Stimulated activated naive B cell treated with anti-CD40 and anti-IgM and Interleukin-4, amounts not matched to agents 10 μg/mL and 1 μg/mL and 100 μg/mL, for 72 hours (primary cell): ENCODE measurements around the gene PSTPIP2.
"Not testable (repeated sequence)": the region's sequence is repeated elsewhere in the genome, so short reads cannot be mapped to it uniquely, and the experiment has no call there.

Experiments
- ATAC-seq, 2 donors: fragments of 150-1000 bp; cut with Tn5 transposase; replicated peaks; 2 replicates each; pipeline ENCODE4 v1.10.0; 2021; ENCODE audit warnings: moderate library complexity in 1 of 2
- DNase-seq: peaks from one replicate; pipeline ENCODE4 v3.0.0; 2021
- H3K27ac Mint-ChIP-seq: one replicate; pipeline ENCODE4 v1.8.0; 2022; ENCODE audit warnings: mild to moderate bottlenecking, mixed read lengths
- H3K27me3 Mint-ChIP-seq, 2 donors: one replicate each; pipeline ENCODE4 v1.8.0; 2022; ENCODE audit warnings: mixed read lengths in 2 of 2
- H3K36me3 Mint-ChIP-seq, 2 donors: one replicate each; pipeline ENCODE4 v1.8.0; 2022; ENCODE audit warnings: mixed read lengths in 2 of 2, mild to moderate bottlenecking in 1 of 2
- H3K4me1 Mint-ChIP-seq, 2 donors: one replicate each; pipeline ENCODE4 v1.8.0; 2022; ENCODE audit warnings: mixed read lengths in 2 of 2, mild to moderate bottlenecking in 1 of 2
- H3K4me3 Mint-ChIP-seq, 2 donors: one replicate each; pipeline ENCODE4 v1.8.0; 2022; ENCODE audit warnings: mild to moderate bottlenecking in 2 of 2, mixed read lengths in 2 of 2, moderate library complexity in 1 of 2
- H3K9me3 Mint-ChIP-seq, 2 donors: one replicate each; pipeline ENCODE4 v1.8.0; 2022; ENCODE audit warnings: mixed read lengths in 2 of 2, mild to moderate bottlenecking in 1 of 2

PSTPIP2 gene

DNA sequence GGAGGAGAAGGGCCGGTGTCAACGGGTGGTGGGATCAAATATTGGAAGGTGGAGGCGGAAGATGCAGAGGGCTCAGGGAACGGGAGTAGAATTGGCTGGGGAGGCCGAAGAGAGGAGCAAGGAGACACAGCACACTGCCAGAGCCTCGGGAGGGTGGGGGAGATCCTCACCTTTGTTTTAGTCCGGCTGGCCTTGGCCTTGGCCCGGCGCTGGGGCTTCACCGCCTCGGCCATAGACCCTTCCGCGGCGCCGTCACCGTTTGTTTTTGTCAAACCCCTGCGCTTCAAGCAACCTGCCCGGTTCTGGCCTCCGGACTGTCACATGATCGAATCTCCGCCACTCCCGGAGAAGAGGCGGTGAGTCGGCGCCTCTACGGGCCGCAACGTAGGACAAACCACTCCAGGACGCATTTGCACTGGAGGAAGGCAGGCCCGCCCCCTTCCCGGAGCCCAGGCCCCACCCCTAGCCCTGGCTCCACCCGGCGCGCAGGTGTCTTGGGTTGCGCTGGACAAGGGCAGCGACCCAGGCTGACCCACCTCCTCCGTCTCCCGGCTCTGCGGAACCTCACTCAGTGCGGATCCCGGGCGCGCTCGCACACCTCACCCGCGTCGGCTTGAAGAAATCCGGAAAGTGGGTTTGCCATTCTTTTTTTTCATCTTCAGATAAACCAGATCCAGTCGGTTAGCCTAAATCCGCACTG is 104.9 kb downstream of the PSTPIP2 start, which contains the start of gene EPG5:
TSS of gene EPG5 (minus strand) at position 323 of the 700 bp plus-strand sequence. CDS start at position 233, 90 bp downstream.
- H3K4me3 Mint-ChIP-seq, result peak within 1 kb of the TSS; percentile 95
- H3K4me1 Mint-ChIP-seq, result peaks cover 21 to 30% of the 10 kb centered on the region in 2 donors
- H3K27me3 Mint-ChIP-seq, result no peaks in the 10 kb centered on the region
- peaks cover 12 to 15% of the 10 kb centered on the region in 2 donors for H3K36me3 Mint-ChIP-seq
- peak; percentile 98 for ATAC-seq
- DNase-seq, result peak; percentile 92
- no peaks in the 10 kb centered on the region for H3K9me3 Mint-ChIP-seq
- peak within 1 kb of the TSS; percentile 87 for H3K27ac Mint-ChIP-seq

- not testable (repeated sequence) for ATAC-seq, H3K27ac Mint-ChIP-seq
- H3K36me3 Mint-ChIP-seq, result peaks cover 16 to 28% of the 10 kb centered on the region in 2 donors
Observed at GRCh38 chr18:45964913-45965312, 107.1 kb downstream of the PSTPIP2 start.

DNA sequence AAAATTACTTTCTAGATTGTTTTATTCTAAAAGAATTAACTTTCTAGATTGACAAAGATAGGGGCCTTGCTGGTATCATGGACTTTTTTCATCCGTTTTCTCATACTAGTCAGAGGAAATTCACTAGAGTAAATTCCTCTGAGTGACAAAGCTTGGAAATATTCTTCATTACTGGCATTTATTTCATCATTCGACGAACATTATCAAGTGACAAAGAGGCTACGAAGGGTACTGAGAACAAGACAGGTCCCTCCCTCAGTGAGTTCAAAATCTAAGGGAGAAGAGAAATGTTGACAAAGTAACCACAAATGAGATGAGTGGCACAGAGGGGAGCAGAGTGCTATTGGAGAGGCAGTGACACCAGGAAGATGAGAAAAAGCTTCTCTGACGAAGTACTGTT is 109.2 kb downstream of the PSTPIP2 start:
- peaks cover 33 to 38% of the 10 kb centered on the region in 2 donors for H3K4me1 Mint-ChIP-seq
- H3K9me3 Mint-ChIP-seq, result no peaks in the 10 kb centered on the region
- no peak overlapping the region for H3K4me3 Mint-ChIP-seq
- DNase-seq, result no peak
- H3K27ac Mint-ChIP-seq, result no peak overlapping the region
- no peaks in the 10 kb centered on the region for H3K27me3 Mint-ChIP-seq
- peaks cover 16 to 28% of the 10 kb centered on the region in 2 donors for H3K36me3 Mint-ChIP-seq
- ATAC-seq, result no peak

More at GRCh38 chr18:45964913-45965312, 107.1 kb downstream of the PSTPIP2 start:
- H3K27me3 Mint-ChIP-seq, H3K9me3 Mint-ChIP-seq, DNase-seq, H3K4me3 Mint-ChIP-seq: not testable (repeated sequence)
- H3K4me1 Mint-ChIP-seq, result peaks cover 31 to 42% of the 10 kb centered on the region in 2 donors

GRCh38 chr18:45962461-45962860 is 109.6 kb downstream of the PSTPIP2 start:
- DNase-seq (no peak), ATAC-seq (peak in 1 of 2 donors; percentile 21)
- Mint-ChIP-seq H3K27ac (no peak overlapping the region), H3K36me3 (peaks cover 16 to 30% of the 10 kb centered on the region in 2 donors), H3K4me1 (peaks cover 31 to 34% of the 10 kb centered on the region in 2 donors), H3K9me3 (no peaks in the 10 kb centered on the region), H3K27me3 (no peaks in the 10 kb centered on the region), H3K4me3 (no peak overlapping the region)

DNA sequence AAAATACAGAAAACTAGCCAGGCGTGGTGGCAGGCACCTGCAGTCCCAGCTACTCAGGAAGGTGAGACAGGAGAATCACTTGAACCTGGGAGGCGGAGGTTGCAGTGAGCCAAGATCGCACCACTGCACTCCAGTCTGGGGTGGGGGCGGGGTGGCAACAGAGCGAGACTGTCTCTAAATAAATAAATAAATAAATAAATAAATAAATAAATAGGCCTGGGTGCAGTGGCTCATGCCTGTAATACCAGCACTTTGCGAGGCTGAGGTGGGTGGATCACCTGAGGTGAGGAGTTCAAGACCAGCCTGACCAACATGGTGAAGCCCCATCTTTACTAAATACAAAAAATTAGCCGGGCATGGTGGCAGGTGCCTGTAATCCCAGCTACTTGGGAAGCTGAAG is 112.6 kb downstream of the PSTPIP2 start:
- peaks cover 11 to 41% of the 10 kb centered on the region in 2 donors for H3K36me3 Mint-ChIP-seq
- H3K4me1 Mint-ChIP-seq, result peaks cover 22 to 23% of the 10 kb centered on the region in 2 donors
- not testable (repeated sequence) for H3K4me3 Mint-ChIP-seq, H3K9me3 Mint-ChIP-seq, DNase-seq, H3K27ac Mint-ChIP-seq, H3K27me3 Mint-ChIP-seq, ATAC-seq

DNA sequence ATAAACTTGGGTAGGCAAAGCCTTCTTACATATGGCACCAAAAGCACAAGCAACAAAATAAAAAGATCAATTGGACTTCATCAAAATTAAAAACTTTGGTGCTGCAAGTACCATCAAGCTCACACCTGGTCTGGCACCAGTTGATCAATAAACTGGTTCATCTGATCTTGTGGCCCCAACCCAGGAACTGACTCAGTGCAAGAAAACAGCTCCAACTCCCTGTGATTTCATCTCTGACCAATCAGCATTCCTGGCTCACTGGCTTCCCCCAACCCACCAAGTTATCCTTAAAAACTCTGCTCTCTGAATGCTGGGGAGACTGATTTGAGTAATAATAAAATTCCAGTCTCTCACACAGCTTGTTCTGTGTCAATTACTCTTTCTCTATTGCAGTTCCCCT is 113.3 kb downstream of the PSTPIP2 start:
- Mint-ChIP-seq H3K4me1 (peaks cover 22 to 23% of the 10 kb centered on the region in 2 donors), H3K27ac (no peak overlapping the region), H3K9me3 (no peaks in the 10 kb centered on the region), H3K27me3 (no peaks in the 10 kb centered on the region), H3K36me3 (peaks cover 17 to 47% of the 10 kb centered on the region in 2 donors), H3K4me3 (no peak overlapping the region)
- ATAC-seq (no peak), DNase-seq (no peak)

- ATAC-seq, result no peak
Observed at GRCh38 chr18:45958027-45958426, 114.0 kb downstream of the PSTPIP2 start.

GRCh38 chr18:45957100-45957499 is 115.0 kb downstream of the PSTPIP2 start:
- H3K4me1 Mint-ChIP-seq, result peaks cover 12 to 14% of the 10 kb centered on the region in 2 donors
- no peak for DNase-seq
- H3K36me3 Mint-ChIP-seq, result peaks cover 22 to 49% of the 10 kb centered on the region in 2 donors
- ATAC-seq, result no peak
- no peak overlapping the region for H3K27ac Mint-ChIP-seq
- H3K9me3 Mint-ChIP-seq, result no peaks in the 10 kb centered on the region
- H3K4me3 Mint-ChIP-seq, result no peak overlapping the region
- H3K27me3 Mint-ChIP-seq, result no peaks in the 10 kb centered on the region

More at GRCh38 chr18:45958027-45958426, 114.0 kb downstream of the PSTPIP2 start:
- Mint-ChIP-seq H3K4me1 (peaks cover 17 to 19% of the 10 kb centered on the region in 2 donors), H3K4me3 (no peak overlapping the region), H3K27me3 (no peaks in the 10 kb centered on the region), H3K27ac (no peak overlapping the region), H3K36me3 (peaks cover 18 to 47% of the 10 kb centered on the region in 2 donors), H3K9me3 (no peaks in the 10 kb centered on the region)
- no peak for DNase-seq

- Mint-ChIP-seq H3K27me3 (no peaks in the 10 kb centered on the region), H3K36me3 (peaks cover 30 to 58% of the 10 kb centered on the region in 2 donors), H3K4me1 (peaks cover 0 to 5% of the 10 kb centered on the region in 2 donors), H3K27ac (no peak overlapping the region), H3K4me3 (no peak overlapping the region), H3K9me3 (no peaks in the 10 kb centered on the region)
- DNase-seq (no peak), ATAC-seq (no peak)
Observed at GRCh38 chr18:45954070-45954934, 117.8 kb downstream of the PSTPIP2 start.

- Mint-ChIP-seq H3K9me3 (no peaks in the 10 kb centered on the region), H3K36me3 (peaks cover 44 to 83% of the 10 kb centered on the region in 2 donors)
- ATAC-seq, result no peak
Observed at GRCh38 chr18:45951016-45951714, 120.9 kb downstream of the PSTPIP2 start.

GRCh38 chr18:45945669-45946068 is 126.4 kb downstream of the PSTPIP2 start:
- peaks cover 52 to 76% of the 10 kb centered on the region in 2 donors for H3K36me3 Mint-ChIP-seq

More at GRCh38 chr18:45951016-45951714, 120.9 kb downstream of the PSTPIP2 start:
- H3K4me3 Mint-ChIP-seq, result no peak overlapping the region
- no peaks in the 10 kb centered on the region for H3K4me1 Mint-ChIP-seq
- H3K27ac Mint-ChIP-seq, result no peak overlapping the region
- DNase-seq, result no peak
- H3K27me3 Mint-ChIP-seq, result no peaks in the 10 kb centered on the region

DNA sequence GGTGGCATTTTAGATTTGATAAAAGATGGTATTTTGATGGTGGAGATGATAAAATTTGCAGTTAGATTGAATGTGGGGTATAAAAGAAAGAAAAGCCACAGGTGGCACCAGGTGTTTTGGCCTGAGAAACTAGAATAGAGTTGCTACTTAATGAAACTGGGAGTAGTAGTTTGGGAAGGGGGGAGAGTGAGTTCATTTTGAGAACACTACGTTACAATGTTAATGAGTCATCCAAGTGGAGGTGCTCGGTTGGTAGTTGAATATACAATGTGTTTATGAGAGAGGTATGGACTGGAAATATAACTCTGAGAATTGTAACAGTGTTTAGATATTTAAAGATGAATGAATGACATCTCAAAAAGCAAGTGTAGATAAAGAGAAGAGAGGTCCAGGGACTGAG is 131.3 kb downstream of the PSTPIP2 start:
- no peak overlapping the region for H3K4me3 Mint-ChIP-seq
- H3K27ac Mint-ChIP-seq, result no peak overlapping the region
- ATAC-seq, result no peak
- DNase-seq, result no peak
- H3K27me3 Mint-ChIP-seq, result no peaks in the 10 kb centered on the region
- peaks cover 6 to 11% of the 10 kb centered on the region in 2 donors for H3K4me1 Mint-ChIP-seq
- no peaks in the 10 kb centered on the region for H3K9me3 Mint-ChIP-seq
- peaks cover 55 to 69% of the 10 kb centered on the region in 2 donors for H3K36me3 Mint-ChIP-seq

More at GRCh38 chr18:45945669-45946068, 126.4 kb downstream of the PSTPIP2 start:
- no peaks in the 10 kb centered on the region for H3K27me3 Mint-ChIP-seq
- H3K4me1 Mint-ChIP-seq, result no peaks in the 10 kb centered on the region
- DNase-seq, result no peak
- H3K27ac Mint-ChIP-seq, result no peak overlapping the region
- no peak overlapping the region for H3K4me3 Mint-ChIP-seq
- H3K9me3 Mint-ChIP-seq, result no peaks in the 10 kb centered on the region
- no peak for ATAC-seq

DNA sequence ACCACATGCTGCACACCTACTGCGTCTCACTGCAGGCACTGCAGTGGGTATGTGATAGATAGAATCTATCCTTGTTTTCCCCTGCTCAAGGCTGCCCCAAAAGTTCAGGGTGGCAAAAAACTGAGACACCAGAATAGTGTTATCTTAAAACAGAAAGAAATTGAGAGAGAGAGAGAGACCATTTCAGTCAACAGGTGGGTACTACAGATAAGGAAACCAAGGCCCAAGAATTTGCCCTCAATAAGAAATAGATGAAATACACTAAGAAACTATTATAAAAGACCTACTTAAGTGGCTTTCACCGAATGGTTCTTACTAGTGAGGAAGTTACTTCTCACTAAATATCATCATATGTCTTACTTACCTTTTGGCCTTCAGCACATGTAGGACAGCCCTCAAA is 132.8 kb downstream of the PSTPIP2 start:
- Mint-ChIP-seq H3K36me3 (peaks cover 49 to 56% of the 10 kb centered on the region in 2 donors), H3K27ac (no peak overlapping the region), H3K4me1 (peaks cover 7 to 12% of the 10 kb centered on the region in 2 donors), H3K27me3 (no peaks in the 10 kb centered on the region), H3K4me3 (no peak overlapping the region), H3K9me3 (no peaks in the 10 kb centered on the region)
- DNase-seq, result no peak
- no peak for ATAC-seq

DNA sequence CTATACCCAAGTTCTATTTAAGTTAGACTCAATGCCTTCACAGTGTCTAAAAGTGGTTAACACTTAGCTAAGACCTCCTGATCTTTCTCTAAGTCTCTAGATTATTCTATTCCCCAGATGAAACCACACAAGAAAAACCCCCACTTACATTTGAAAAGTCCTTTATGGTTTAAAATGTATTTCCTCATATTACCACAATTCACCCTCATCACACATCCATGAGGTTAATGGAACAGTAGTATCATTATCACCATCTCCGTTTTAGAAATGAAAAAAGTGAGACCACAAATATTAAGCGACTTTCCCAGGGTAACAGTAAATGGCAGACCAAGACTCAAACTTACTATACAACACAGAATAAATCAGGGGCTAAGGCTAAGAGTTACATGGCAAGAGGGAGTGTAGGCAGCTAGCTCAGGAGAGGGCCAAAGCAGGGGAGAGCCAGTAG is 133.5 kb downstream of the PSTPIP2 start:
- DNase-seq, result no peak
- Mint-ChIP-seq H3K4me3 (no peak overlapping the region), H3K4me1 (peaks cover 7 to 12% of the 10 kb centered on the region in 2 donors), H3K36me3 (peaks cover 43 to 49% of the 10 kb centered on the region in 2 donors), H3K9me3 (no peaks in the 10 kb centered on the region), H3K27ac (peak overlapping the region; percentile 27), H3K27me3 (no peaks in the 10 kb centered on the region)
- ATAC-seq, result no peak
